ENCODE measurements around the gene CCDC174. TPM values are rescaled to one million over a fixed set of nuclear protein-coding genes. Genes with fewer than 3 reads are reported as not detected.
"Not testable (repeated sequence)": the region's sequence is repeated elsewhere in the genome, so short reads cannot be mapped to it uniquely, and the experiment has no call there.

The CCDC174 gene
- polyA plus RNA-seq, 1 donor from 2014 or later = 38.8 TPM

DNA sequence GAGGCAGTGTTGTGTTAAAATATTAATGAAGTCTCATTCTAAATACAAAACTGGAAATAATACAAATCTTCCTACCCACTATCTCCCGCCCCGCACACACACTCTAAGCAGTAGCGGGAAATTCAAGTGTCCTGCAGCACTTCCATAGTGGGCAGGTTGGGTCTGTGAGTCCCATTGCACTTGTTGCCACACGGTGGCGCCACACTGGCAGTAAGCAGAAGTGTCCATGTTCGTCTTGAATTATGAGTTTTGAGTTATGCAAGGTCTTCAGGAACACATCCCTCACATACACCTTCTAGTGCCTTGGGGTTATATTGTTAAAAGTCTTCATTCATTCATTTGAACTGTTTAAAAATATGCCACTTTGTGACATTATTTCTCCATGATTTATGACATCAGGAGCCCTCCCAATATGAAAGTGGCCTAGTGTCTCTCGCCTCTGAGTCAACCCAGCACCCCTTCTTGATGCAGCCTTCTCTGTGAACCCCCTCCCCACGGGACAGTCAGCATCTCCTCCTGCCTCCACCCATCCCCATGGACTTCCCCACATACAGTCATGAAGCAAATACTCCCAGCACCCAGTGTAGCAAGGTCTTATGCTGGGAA lies 17.6 kb upstream of the CCDC174 start:
- H3K4me3 Mint-ChIP-seq = peak overlapping the region in 1 of 4 donors; percentile 37
- peaks cover 0 to 9% (median 0%) of the 10 kb centered on the region in 3 donors for H3K9me3 Mint-ChIP-seq
- H3K36me3 Mint-ChIP-seq = no peaks in the 10 kb centered on the region
- no peak overlapping the region for H3K27ac Mint-ChIP-seq
- peaks cover 26% of the 10 kb centered on the region for H3K27me3 Mint-ChIP-seq
- H3K4me1 Mint-ChIP-seq = no peaks in the 10 kb centered on the region

DNA sequence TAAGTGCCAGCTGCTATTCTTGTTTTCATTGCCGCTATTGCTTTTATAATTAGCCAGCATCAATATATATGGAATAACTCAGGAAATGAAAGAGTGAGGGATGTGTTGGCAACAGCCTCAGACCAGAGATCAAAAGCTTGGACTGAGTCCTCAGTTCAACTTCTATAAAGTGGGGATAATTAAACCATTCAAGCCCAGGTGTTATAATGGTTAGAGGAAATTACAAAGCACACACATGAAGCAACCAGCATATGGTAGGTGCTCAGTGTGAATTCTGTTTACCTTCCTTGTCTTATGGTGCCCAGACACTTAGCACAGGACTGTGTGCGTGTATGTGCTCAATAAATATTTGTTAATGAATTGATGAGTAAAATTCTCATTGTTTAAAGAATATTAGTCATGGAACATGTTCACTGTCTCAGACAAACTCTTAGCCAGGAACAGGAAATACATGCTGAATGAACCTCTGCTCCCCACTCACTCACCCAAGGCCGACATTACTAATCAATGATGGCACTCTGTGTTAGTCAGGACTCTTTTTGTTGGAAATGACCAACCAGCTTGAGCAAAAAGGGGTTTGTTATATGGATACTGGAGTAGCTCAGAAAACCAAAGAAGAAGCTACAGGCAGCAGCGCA lies 16.7 kb upstream of the CCDC174 start:
- Mint-ChIP-seq H3K27me3 (peaks cover 29% of the 10 kb centered on the region), H3K27ac (no peak overlapping the region), H3K9me3 (peaks cover 0 to 9% (median 0%) of the 10 kb centered on the region in 3 donors), H3K36me3 (no peaks in the 10 kb centered on the region), H3K4me1 (no peaks in the 10 kb centered on the region), H3K4me3 (no peak overlapping the region)

DNA sequence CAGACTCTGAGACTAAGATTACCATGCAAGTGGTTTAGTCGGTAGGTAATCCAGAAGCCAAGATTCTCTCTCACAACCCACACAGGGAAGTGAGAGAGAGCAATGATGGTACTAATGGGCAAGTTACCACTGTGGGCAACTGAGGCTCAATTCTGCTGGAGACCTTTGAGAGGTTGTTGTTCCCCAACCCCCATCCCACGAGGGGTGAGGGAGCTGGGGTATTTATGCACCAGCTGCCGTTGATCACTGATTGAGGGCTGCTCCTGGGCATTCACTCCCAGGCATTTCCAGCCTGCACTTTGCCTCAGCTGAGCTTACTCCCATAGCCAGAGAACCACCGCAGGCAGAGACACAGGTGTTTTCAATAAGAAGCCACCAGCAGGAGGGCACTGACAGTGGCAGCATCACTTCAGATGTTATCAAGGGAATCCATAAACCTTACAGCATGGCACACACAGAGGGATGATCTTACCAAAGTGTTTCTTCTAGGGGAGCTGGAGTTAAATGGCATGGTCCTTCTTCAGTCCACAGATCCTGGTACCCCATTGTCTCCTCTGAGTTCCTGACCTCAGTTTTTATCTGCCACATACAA lies 15.0 kb upstream of the CCDC174 start:
- no peaks in the 10 kb centered on the region for H3K4me1 Mint-ChIP-seq
- peaks cover 34% of the 10 kb centered on the region for H3K27me3 Mint-ChIP-seq
- H3K36me3 Mint-ChIP-seq = no peaks in the 10 kb centered on the region
- H3K4me3 Mint-ChIP-seq = no peak overlapping the region
- H3K27ac Mint-ChIP-seq = no peak overlapping the region
- peaks cover 0 to 9% (median 0%) of the 10 kb centered on the region in 3 donors for H3K9me3 Mint-ChIP-seq

DNA sequence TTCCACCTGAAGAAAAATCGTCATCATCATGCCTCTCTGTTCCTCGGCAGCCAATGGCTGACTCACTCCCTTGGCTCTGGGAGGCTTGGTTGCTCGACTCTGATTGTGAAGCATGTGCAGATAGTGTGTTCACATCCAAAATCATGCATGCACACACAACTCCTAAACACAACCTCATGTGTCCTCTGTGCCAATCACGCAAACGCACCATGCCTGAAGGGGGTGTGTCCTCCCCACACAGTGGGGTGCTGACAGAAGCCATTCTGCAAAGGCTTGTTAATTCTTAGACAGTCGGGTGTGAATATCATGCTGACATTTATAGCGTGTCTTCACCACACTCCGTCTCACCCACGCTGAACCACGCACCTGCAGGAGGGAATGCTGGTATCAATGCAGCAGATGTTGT lies 11.4 kb upstream of the CCDC174 start:
- Mint-ChIP-seq H3K4me3 (no peak overlapping the region), H3K27me3 (peaks cover 30% of the 10 kb centered on the region)

DNA sequence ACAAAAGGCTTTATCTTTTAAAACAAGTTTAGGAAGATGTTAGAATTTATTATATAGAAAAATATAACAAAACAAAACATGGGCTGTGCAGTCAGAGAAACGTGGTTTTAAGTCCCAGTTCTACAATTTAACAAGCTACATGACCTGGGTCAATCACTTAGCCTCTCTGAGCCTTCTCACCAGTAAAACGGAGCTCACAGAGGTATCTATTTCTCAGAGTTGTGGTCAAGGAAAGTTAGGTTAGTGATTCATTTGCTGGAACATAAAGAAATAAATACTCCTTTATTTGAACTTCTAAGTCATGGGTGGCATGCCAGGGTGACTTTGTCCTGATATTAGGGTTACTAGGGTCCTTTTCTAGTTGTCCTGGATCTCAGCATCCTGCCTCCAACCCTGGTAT lies 10.8 kb upstream of the CCDC174 start:
- peaks cover 24% of the 10 kb centered on the region for H3K27me3 Mint-ChIP-seq
- H3K9me3 Mint-ChIP-seq = peaks cover 0 to 9% (median 0%) of the 10 kb centered on the region in 3 donors
- no peak overlapping the region for H3K27ac Mint-ChIP-seq
- H3K4me1 Mint-ChIP-seq = no peaks in the 10 kb centered on the region
- H3K36me3 Mint-ChIP-seq = no peaks in the 10 kb centered on the region
- no peak overlapping the region for H3K4me3 Mint-ChIP-seq

More for the DNA sequence above, 11.4 kb upstream of the CCDC174 start:
- Mint-ChIP-seq H3K27ac (no peak overlapping the region), H3K9me3 (peaks cover 0 to 9% (median 0%) of the 10 kb centered on the region in 3 donors), H3K4me1 (no peaks in the 10 kb centered on the region), H3K36me3 (no peaks in the 10 kb centered on the region)

DNA sequence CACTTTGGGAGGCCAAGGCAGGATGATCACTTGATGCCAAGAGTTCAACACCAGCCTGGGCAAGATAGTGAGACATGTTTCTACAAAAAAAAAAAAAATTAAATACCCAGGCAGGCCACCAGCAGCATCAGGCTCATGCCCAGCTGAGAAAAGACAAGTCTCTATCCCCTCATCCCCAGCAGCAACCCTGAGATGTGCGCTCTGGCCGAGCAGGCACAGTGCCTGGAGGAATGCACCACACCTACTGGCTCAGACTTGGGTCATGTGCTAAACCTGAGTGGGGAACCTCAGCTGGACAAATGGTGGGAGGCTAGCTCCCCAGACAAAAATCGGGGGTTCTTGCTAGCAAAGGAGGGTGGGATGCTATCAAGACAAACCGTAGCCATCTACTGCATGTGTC lies 10.2 kb upstream of the CCDC174 start:
- no peaks in the 10 kb centered on the region for H3K36me3 Mint-ChIP-seq
- H3K9me3 Mint-ChIP-seq = peaks cover 0 to 9% (median 0%) of the 10 kb centered on the region in 3 donors
- H3K27me3 Mint-ChIP-seq = peaks cover 19% of the 10 kb centered on the region
- no peak overlapping the region for H3K27ac Mint-ChIP-seq
- no peaks in the 10 kb centered on the region for H3K4me1 Mint-ChIP-seq
- H3K4me3 Mint-ChIP-seq = no peak overlapping the region

DNA sequence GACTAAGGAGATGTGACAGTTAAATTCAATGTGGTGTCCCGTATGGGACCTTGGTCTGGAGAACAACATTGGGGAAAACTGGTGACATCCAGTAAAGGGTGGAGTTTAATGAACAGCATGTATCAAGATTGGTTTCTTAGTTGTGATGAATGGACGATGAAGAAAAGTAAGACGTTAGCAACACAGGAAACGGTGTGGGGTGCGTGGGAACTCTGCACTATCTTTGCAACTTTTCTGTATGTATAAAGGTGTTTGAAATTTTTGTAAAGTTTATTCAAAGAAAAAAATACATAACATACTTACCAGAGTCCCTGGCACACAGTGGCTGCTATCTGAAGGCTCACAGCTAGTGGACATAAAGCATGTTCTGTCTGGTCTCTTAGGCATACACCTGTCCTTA lies 6.1 kb upstream of the CCDC174 start:
- Mint-ChIP-seq H3K4me3 (no peak overlapping the region), H3K27me3 (peaks cover 2% of the 10 kb centered on the region), H3K36me3 (peaks cover 2% of the 10 kb centered on the region), H3K27ac (no peak overlapping the region), H3K9me3 (peaks cover 0 to 1% (median under 1%) of the 10 kb centered on the region in 3 donors), H3K4me1 (peaks cover 0 to 4% (median 3%) of the 10 kb centered on the region in 3 donors)

DNA sequence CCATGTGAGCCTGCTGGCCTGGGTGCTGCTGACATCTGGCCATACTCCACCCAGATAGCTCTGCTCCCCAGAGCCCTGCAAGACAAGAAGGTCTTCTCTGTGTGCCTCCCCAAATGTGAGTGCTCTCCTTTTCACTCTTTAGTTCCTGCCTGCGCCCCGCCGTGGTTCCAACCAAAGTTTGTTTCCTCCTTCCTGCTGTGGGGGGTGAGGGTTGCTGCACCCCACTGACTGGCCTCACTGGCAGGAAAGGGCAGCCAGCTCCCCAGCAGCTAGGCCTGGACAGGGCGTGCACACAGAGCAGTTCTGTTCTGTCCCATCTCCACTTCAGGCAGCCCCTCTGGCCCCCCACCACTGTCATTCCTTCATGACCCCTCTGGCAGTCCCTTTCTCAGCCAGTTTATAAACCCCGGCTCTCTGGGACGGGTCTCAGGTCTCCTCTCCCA lies 5.4 kb upstream of the CCDC174 start:
- Mint-ChIP-seq H3K4me1 (peaks cover under 1 to 7% (median 5%) of the 10 kb centered on the region in 3 donors), H3K4me3 (no peak overlapping the region), H3K9me3 (peaks cover 0 to 4% (median 3%) of the 10 kb centered on the region in 3 donors), H3K36me3 (peaks cover 2% of the 10 kb centered on the region), H3K27me3 (peaks cover under 1% of the 10 kb centered on the region), H3K27ac (no peak overlapping the region)

DNA sequence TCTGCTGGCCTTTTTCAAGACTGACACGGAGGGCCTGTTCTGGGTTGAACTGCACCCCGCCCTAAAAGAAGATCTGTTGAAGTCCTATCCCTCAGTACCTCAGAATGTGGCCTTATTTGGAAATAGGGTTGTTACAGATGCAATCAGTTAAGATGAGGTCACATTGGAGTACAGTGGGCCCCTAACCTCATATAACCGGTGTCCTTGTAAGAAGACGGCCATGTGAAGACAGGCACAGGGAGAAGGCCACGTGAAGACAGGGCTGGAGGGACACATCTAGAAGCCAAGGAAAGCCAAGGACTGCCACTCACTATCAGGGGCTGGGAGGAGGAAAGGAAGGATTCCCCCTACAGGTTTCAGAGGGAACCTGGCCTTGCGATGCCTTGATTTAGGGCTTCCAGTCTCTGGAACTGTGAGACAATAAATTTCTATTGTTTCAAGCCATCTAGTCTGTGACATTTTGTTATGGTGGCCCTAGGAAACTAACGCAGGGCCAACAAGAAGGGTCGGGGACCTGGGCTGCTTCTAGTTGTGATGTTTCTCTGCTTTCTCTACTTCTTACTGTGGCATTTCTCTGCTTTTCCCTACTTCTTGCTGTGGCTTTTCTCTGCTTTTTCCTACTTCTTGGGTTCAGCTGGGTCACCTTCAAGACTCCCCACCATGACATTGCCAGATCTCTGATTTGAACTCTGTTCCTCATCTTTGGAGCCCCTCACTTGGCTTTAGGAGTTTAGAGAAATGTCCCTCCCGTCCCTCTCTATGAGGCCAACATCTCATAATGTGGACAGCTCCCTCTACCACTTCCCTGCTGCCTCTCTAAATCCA lies 4.8 kb upstream of the CCDC174 start:
- H3K36me3 Mint-ChIP-seq = peaks cover 2% of the 10 kb centered on the region
- H3K9me3 Mint-ChIP-seq = peaks cover 0 to 5% (median 4%) of the 10 kb centered on the region in 3 donors
- H3K27ac Mint-ChIP-seq = peak overlapping the region in 1 of 3 donors; percentile 43
- peak overlapping the region in 1 of 4 donors; percentile 32 for H3K4me3 Mint-ChIP-seq
- H3K4me1 Mint-ChIP-seq = peaks cover 5 to 11% (median 9%) of the 10 kb centered on the region in 3 donors
- no peaks in the 10 kb centered on the region for H3K27me3 Mint-ChIP-seq

DNA sequence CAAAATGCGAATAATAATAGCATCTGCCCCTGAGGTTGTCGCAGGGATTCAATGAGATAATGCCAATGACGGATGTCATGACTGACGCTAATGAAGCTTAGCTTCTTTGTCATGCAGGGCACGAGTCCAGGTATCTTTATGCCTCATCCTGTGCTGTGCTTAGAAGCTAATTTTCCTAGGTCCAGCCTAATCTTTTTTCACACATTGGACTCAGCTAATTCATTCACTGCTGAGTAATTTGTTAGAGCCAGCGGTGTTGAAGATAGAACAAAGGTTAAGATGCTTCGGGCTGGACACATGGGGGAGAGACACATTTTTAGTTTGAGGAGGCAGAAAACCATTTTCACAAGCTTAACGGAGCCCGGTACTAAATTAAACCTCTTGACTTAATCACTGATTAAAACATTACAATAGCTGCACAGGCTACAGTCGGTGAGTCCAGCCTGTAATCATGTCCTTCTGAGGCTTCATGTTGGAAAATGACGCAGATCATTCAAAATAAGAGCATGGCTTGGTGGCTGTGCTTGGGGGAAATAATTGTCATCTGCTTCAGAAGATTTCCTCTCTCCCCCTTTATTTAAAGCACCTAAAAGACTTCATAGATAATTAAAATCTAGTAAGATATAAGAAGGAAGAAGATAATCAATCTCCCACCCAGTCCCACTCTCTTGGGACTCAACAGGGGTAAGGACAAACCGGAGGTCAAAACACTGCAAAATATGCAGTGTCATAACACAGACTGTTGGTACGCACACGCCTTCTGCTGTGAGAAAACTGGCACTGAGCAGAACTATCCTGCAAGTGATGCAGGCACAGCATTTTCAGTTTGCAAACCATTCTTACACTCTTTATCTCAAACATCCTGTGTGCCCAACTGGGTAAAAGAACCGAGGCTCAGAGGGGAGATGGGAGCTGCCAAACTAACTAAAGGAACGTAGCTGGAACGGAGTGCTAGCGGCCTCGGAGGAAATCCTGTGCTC lies 3.3 kb upstream of the CCDC174 start:
- peak overlapping the region in 1 of 3 donors; percentile 15 for H3K27ac Mint-ChIP-seq
- peaks cover 2% of the 10 kb centered on the region for H3K36me3 Mint-ChIP-seq
- H3K4me1 Mint-ChIP-seq = peaks cover 5 to 20% (median 19%) of the 10 kb centered on the region in 3 donors

DNA sequence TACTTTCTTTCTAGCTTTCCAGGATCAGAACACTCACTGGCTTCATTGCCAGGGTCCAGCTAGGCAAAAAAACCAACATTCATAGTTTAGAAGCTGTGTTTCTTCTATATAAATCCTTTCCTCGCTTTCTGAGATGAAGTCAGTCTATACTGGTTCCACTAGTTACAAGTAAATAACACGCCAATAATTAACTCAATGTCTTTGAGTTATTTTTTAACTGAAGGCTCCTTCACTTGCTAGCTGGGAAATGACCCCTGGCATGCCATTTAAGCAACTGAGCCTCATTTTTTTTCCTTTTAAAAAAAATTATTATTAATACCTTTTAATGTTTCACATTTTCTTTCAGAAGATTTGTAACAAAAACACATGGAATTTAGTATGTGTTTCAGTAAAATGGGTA lies 2.1 kb upstream of the CCDC174 start:
- H3K27ac Mint-ChIP-seq = no peak overlapping the region
- peak overlapping the region in 1 of 4 donors; percentile 47 for H3K4me3 Mint-ChIP-seq
- H3K9me3 Mint-ChIP-seq = peaks cover 0 to 5% (median 4%) of the 10 kb centered on the region in 3 donors
- peaks cover 5 to 29% (median 26%) of the 10 kb centered on the region in 3 donors for H3K4me1 Mint-ChIP-seq
- peaks cover 2% of the 10 kb centered on the region for H3K36me3 Mint-ChIP-seq
- H3K27me3 Mint-ChIP-seq = no peaks in the 10 kb centered on the region

More for the DNA sequence above, 3.3 kb upstream of the CCDC174 start:
- Mint-ChIP-seq H3K27me3 (no peaks in the 10 kb centered on the region), H3K9me3 (peaks cover 0 to 5% (median 4%) of the 10 kb centered on the region in 3 donors), H3K4me3 (peak overlapping the region in 2 of 4 donors; percentile 46 to 63)

DNA sequence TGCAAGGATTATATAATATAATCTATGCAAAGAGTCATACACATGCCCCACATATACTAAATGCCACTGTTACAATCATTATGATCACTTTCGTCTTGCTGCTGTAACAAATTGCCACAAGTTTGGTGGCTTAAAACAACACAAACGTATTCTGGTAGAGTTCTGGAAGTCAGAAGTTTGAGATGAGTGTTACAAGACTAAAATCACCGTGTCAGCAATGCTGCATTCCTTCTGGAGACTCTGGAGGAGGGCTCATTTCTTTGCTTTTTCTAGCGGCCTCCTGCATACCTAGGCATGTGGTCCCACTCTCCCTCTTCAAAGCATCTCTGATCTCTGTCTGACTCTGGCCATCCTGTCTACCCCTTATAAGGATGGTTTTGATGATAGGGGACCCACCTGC lies 1.4 kb upstream of the CCDC174 start:
- peak overlapping the region; percentile 17 to 98 (median 71) for H3K27ac Mint-ChIP-seq
- peak overlapping the region; percentile 75 to 98 (median 94) for H3K4me3 Mint-ChIP-seq
- H3K27me3 Mint-ChIP-seq = no peaks in the 10 kb centered on the region
- H3K4me1 Mint-ChIP-seq = peaks cover 5 to 30% (median 26%) of the 10 kb centered on the region in 3 donors
- H3K36me3 Mint-ChIP-seq = peaks cover 2% of the 10 kb centered on the region
- H3K9me3 Mint-ChIP-seq = peaks cover 0 to 5% (median 4%) of the 10 kb centered on the region in 3 donors

DNA sequence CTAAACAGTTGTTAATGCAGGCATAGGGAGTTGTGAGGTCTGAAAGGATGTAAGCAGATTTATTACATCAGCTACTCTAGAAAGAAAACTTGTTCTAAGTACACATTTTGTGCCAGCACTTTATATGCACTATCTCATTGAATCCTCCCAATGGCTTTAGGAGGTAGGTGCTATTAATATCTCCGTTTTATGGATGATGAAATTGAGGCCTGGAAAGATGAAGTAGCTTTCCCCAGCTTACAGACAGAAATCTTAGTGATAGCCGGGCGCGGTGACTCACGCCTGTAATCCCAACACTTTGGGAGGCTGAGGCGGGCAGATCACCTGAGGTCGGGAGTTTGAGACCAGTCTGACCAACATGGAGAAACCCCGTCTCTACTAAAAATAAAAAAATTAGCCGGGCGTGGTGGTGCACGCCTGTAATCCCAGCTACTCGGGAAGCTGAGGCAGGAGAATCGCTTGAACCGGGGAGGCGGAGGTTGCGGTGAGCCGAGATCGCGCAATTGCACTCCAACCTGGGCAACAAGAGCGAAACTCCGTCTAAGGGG lies 872 bp downstream of the CCDC174 start:
- not testable (repeated sequence) for H3K27me3 Mint-ChIP-seq, H3K36me3 Mint-ChIP-seq, H3K9me3 Mint-ChIP-seq
- peaks cover 5 to 35% (median 29%) of the 10 kb centered on the region in 3 donors for H3K4me1 Mint-ChIP-seq
- peak overlapping the region; percentile 14 to 99 (median 98) for H3K27ac Mint-ChIP-seq
- H3K4me3 Mint-ChIP-seq = peak overlapping the region; percentile 68 to 98 (median 94)
